Panc1 (cell line): ENCODE results near the gene CSF1. TPM values are rescaled to one million over a fixed set of nuclear protein-coding genes. Genes with fewer than 3 reads are reported as not detected.

Source experiments
- ATAC-seq: fragments of 200-7000 bp; cut with Tn5 transposase; 2 replicates; pipeline ENCODE4 v1.9.1; 2020; ENCODE audit warnings: mild to moderate bottlenecking, moderate library complexity
- BruUV-seq: library from RNA; stranded (reverse); fragments of 400-500 nt; replicated peaks from 2 replicates; lab custom pipeline; 2021; lab: Mats Ljungman, UMichigan
- CTCF ChIA-PET: fragments of 300-600 bp; sonication (Branson Sonifier 250); formaldehyde crosslinking; loops from one replicate; lab custom pipeline; 2022; ENCODE audit warnings: antibody characterized with exemption; lab: Charles Lee
- POLR2A ChIA-PET: fragments of 300-600 bp; sonication (Branson Sonifier 250); formaldehyde crosslinking; loops from one replicate; lab custom pipeline; 2022; ENCODE audit warnings: antibody characterized with exemption; lab: Charles Lee
- DNase-seq: peaks from one replicate; pipeline ENCODE4 v3.0.0-alpha.2; 2010; ENCODE audit warnings: low read depth, low spot score
- H3K27ac ChIP-seq: 2 replicates; pipeline ENCODE4 v1.5.1; 2011; ENCODE audit warnings: mild to moderate bottlenecking, low read length, inconsistent platforms
- H3K27me3 ChIP-seq: fragments of 200-500 bp; sonication (Bioruptor generic); 2 replicates; pipeline ENCODE4 v1.6.0; 2014; ENCODE audit warnings: low read length, inconsistent platforms; ENCODE audit not compliant: control insufficient read depth, insufficient read depth
- H3K36me3 ChIP-seq: fragments of 200-500 bp; sonication (Bioruptor generic); 2 replicates; pipeline ENCODE4 v1.5.1; 2014; ENCODE audit warnings: inconsistent platforms, mild to moderate bottlenecking, low read length, moderate library complexity; ENCODE audit not compliant: control insufficient read depth, insufficient read depth
- H3K4me1 ChIP-seq: 2 replicates; pipeline ENCODE4 v1.5.1; 2011; ENCODE audit warnings: inconsistent platforms, mild to moderate bottlenecking, low read length, moderate library complexity; ENCODE audit not compliant: control insufficient read depth, insufficient read depth
- H3K4me3 ChIP-seq, 2 experiments: 2 replicates each; pipeline ENCODE4 v1.5.1; 2011 to 2012; ENCODE audit warnings: low read depth in 2 of 2, low read length in 2 of 2, mild to moderate bottlenecking in 2 of 2, inconsistent platforms in 1 of 2, moderate library complexity in 1 of 2
- H3K9me3 ChIP-seq: fragments of 200-500 bp; sonication (Bioruptor generic); 2 replicates; pipeline ENCODE4 v1.5.1; 2014; ENCODE audit warnings: low read depth, mild to moderate bottlenecking, inconsistent platforms, low read length, moderate library complexity; ENCODE audit not compliant: control insufficient read depth, insufficient read depth
- CTCF ChIP-seq: fragments of 450-650 bp; IDR thresholded peaks from 2 replicates; pipeline ENCODE4 v1.5.1; 2017; ENCODE audit warnings: mild to moderate bottlenecking
- POLR2AphosphoS5 ChIP-seq: IDR thresholded peaks from 2 replicates; pipeline ENCODE4 v1.6.1; 2012; ENCODE audit warnings: mild to moderate bottlenecking, low read depth, low read length, moderate library complexity
- REST ChIP-seq, 2 experiments: IDR thresholded peaks; 2 replicates each; pipeline ENCODE4 v1.6.1; 2011 to 2012; ENCODE audit warnings: low read depth in 2 of 2, control low read depth in 1 of 2, low read length in 1 of 2, mild to moderate bottlenecking in 1 of 2, moderate library complexity in 1 of 2; ENCODE audit not compliant: insufficient read depth in 1 of 2
- SIN3A ChIP-seq: IDR thresholded peaks from 2 replicates; pipeline ENCODE4 v1.6.1; 2012; ENCODE audit warnings: low read depth, mild to moderate bottlenecking, low read length, moderate library complexity, borderline replicate concordance; ENCODE audit not compliant: insufficient read depth
- TCF7L2 ChIP-seq: IDR thresholded peaks from 2 replicates; pipeline ENCODE4 v1.6.1; 2011; ENCODE audit warnings: mild to moderate bottlenecking, low read depth, low read length, inconsistent platforms
- in situ Hi-C: cut with HindIII; loops from 2 replicates; pipeline ENCODE4 v1.10.0; 2016; ENCODE audit warnings: low sequenced_read_pairs, low pct_unique_long_range_greater_than_20kb
- intact Hi-C: fragments of 100-400 bp; cut with micrococcal nuclease; formaldehyde crosslinking; loops from one replicate; pipeline ENCODE4 v1.10.0; 2022; ENCODE audit not compliant: unreplicated experiment
- total RNA-seq: library from RNA; stranded (reverse); gene quantifications from one replicate; pipeline ENCODE4 v1.2.1, GENCODE V29; 2021; ENCODE audit not compliant: unreplicated experiment

CSF1 gene
- total RNA-seq, 1 experiment from 2014 or later, result 217 TPM

- H3K4me3 ChIP-seq, result no peak overlapping the region
- no TSS peak for BruUV-seq
- DNase-seq (no peak), ATAC-seq (no peak)
- ChIA-PET POLR2A (no interaction called here), CTCF (no interaction called here)
- no peaks in the 10 kb centered on the region for H3K27me3 ChIP-seq
- no peaks in the 10 kb centered on the region for H3K9me3 ChIP-seq
- H3K27ac ChIP-seq, result peak overlapping the region; percentile 68; the same call in 1 of the 2 replicates
- peaks cover 6% of the 10 kb centered on the region; the same call in 1 of the 2 replicates for H3K4me1 ChIP-seq
- TF ChIP-seq SIN3A, result no peak
- TF ChIP-seq CTCF, result no peak
- no peak for TF ChIP-seq TCF7L2
- no peak for TF ChIP-seq POLR2AphosphoS5
- TF ChIP-seq REST (IDR thresholded peaks at IDR 0.05; ENCODE audit: insufficient read depth in 1 of 2, low read depth in 2 of 2, low read length in 1 of 2), result no peak
- in situ Hi-C loops (no loop called here), intact Hi-C loops (no loop called here)
- no peaks in the 10 kb centered on the region for H3K36me3 ChIP-seq
These were observed 60.9 kb downstream of the CSF1 start for GRCh38 chr1:109971559-109971958.

- in situ Hi-C loops (no loop called here), intact Hi-C loops (no loop called here)
- ATAC-seq (no peak), DNase-seq (no peak)
- Histone ChIP-seq H3K27ac (peak overlapping the region; percentile 95), H3K9me3 (no peaks in the 10 kb centered on the region), H3K36me3 (no peaks in the 10 kb centered on the region), H3K4me1 (peaks cover 15% of the 10 kb centered on the region), H3K4me3 (no peak overlapping the region), H3K27me3 (no peaks in the 10 kb centered on the region)
- TF ChIP-seq SIN3A, result no peak
- TF ChIP-seq CTCF, result no peak
- no peak for TF ChIP-seq REST (IDR thresholded peaks at IDR 0.05; ENCODE audit: insufficient read depth in 1 of 2, low read depth in 2 of 2, low read length in 1 of 2)
- no peak for TF ChIP-seq TCF7L2
- TF ChIP-seq POLR2AphosphoS5, result no peak
- BruUV-seq, result no TSS peak
- POLR2A ChIA-PET, result no interaction called here
- CTCF ChIA-PET, result no interaction called here
These were observed 63.5 kb downstream of the CSF1 start for GRCh38 chr1:109974191-109974590.
